H1 (cell line): ENCODE measurements around the gene NR0B1. TPM values are rescaled to one million over a fixed set of nuclear protein-coding genes. Genes with fewer than 3 reads are reported as not detected.

Experiments
- CTCF ChIA-PET: fragments of 300-600 bp; sonication (Branson Sonifier 250); formaldehyde crosslinking; loops from one replicate; lab custom pipeline; 2021; ENCODE audit not compliant: partially characterized antibody; lab: Charles Lee
- POLR2A ChIA-PET: fragments of 300-600 bp; sonication (Branson Sonifier 250); formaldehyde crosslinking; loops from one replicate; lab custom pipeline; 2021; ENCODE audit warnings: inconsistent platforms; ENCODE audit not compliant: partially characterized antibody; lab: Charles Lee
- DNase-seq, 2 experiments: peaks; one replicate each; pipeline versions ENCODE4 v3.0.0 to v3.0.0-alpha.2; 2010 to 2022; ENCODE audit warnings: low spot score in 2 of 2, low read depth in 1 of 2, mixed read lengths in 1 of 2
- FAIRE-seq: peaks from 2 replicates; lab custom pipeline; 2011; peaks lifted over from hg19 to GRCh38; lab: Jason Lieb, UNC
- H2AFZ ChIP-seq: 2 replicates; pipeline ENCODE4 v1.8.1; 2012; ENCODE audit warnings: low read length, inconsistent platforms
- H2AK5ac ChIP-seq: 2 replicates; pipeline ENCODE4 v1.6.1; 2013; ENCODE audit warnings: low read depth, low read length
- H2BK120ac ChIP-seq: replicated peaks from 2 replicates; pipeline ENCODE3; 2013; ENCODE audit warnings: low read depth, low read length, inconsistent platforms
- H2BK12ac ChIP-seq: 2 replicates; pipeline ENCODE4 v1.6.1; 2013; ENCODE audit warnings: low read depth, low read length
- H2BK15ac ChIP-seq: 2 replicates; pipeline ENCODE4 v1.6.1; 2013; ENCODE audit warnings: low read length
- H2BK20ac ChIP-seq: 2 replicates; pipeline ENCODE4 v1.6.1; 2013; ENCODE audit warnings: low read length
- H2BK5ac ChIP-seq: 2 replicates; pipeline ENCODE4 v1.6.1; 2013; ENCODE audit warnings: low read depth, low read length
- H3K14ac ChIP-seq: 2 replicates; pipeline ENCODE4 v1.6.1; 2013; ENCODE audit warnings: inconsistent platforms; ENCODE audit not compliant: insufficient read length
- H3K18ac ChIP-seq: 2 replicates; pipeline ENCODE4 v1.6.1; 2013; ENCODE audit warnings: low read length; ENCODE audit errors: extremely low read depth
- H3K23ac ChIP-seq: 2 replicates; pipeline ENCODE4 v1.6.1; 2013; ENCODE audit warnings: inconsistent platforms; ENCODE audit not compliant: insufficient read length
- H3K23me2 ChIP-seq: 2 replicates; pipeline ENCODE4 v1.6.1; 2013; ENCODE audit warnings: low read depth, low read length
- H3K27ac ChIP-seq: 2 replicates; pipeline ENCODE4 v1.6.1; 2011; ENCODE audit warnings: low read depth, low read length, inconsistent platforms
- H3K27me3 ChIP-seq, 4 experiments: replicated peaks in 1 of 4; 1 replicate in 1 of 4; 2 replicates in 3 of 4; pipeline versions ENCODE4 v1.6.1 to v1.8.1; 2011 to 2013; ENCODE audit warnings: low read length in 3 of 4, mild to moderate bottlenecking in 3 of 4, inconsistent platforms in 2 of 4, mixed read lengths in 2 of 4, moderate library complexity in 1 of 4; ENCODE audit not compliant: control insufficient read depth in 3 of 4, insufficient read depth in 3 of 4; ENCODE audit errors: extremely low read depth in 1 of 4
- H3K36me3 ChIP-seq, 4 experiments: 2 replicates each; pipeline versions ENCODE4 v1.6.1 to v1.8.1; 2011 to 2013; ENCODE audit warnings: mild to moderate bottlenecking in 4 of 4, low read length in 3 of 4, moderate library complexity in 2 of 4, control low read depth in 1 of 4, inconsistent platforms in 1 of 4; ENCODE audit not compliant: insufficient read depth in 4 of 4, control insufficient read depth in 2 of 4
- H3K4ac ChIP-seq: replicated peaks from 2 replicates; pipeline ENCODE3; 2013; ENCODE audit warnings: low read length, low read depth, mixed read lengths, inconsistent platforms; ENCODE audit not compliant: insufficient read length
- H3K4me1 ChIP-seq, 4 experiments: replicated peaks in 1 of 4; 1 replicate in 1 of 4; 2 replicates in 3 of 4; pipeline versions ENCODE4 v1.6.1 to v1.8.1; 2011 to 2013; ENCODE audit warnings: low read length in 3 of 4, inconsistent platforms in 2 of 4, mixed read lengths in 1 of 4; ENCODE audit not compliant: insufficient read depth in 4 of 4, control insufficient read depth in 3 of 4
- H3K4me2 ChIP-seq, 2 experiments: 2 replicates each; pipeline versions ENCODE4 v1.6.1 to v1.8.1; 2011 to 2013; ENCODE audit warnings: low read depth in 2 of 2, low read length in 2 of 2, control low read depth in 1 of 2, inconsistent platforms in 1 of 2, mild to moderate bottlenecking in 1 of 2; ENCODE audit not compliant: insufficient read depth in 1 of 2
- H3K4me3 ChIP-seq, 4 experiments: fragments of 200-600, 300-600 bp in 1 of 4; sonication (generic), shearing (Covaris generic), sonication (Bioruptor Twin) in 1 of 4; 2 replicates each; pipeline versions ENCODE4 v1.5.1 to v1.8.1; 2011 to 2016; ENCODE audit warnings: low read length in 4 of 4, low read depth in 3 of 4, control low read depth in 2 of 4, inconsistent platforms in 2 of 4, mild to moderate bottlenecking in 2 of 4, mixed read lengths in 1 of 4, moderate library complexity in 1 of 4; ENCODE audit not compliant: insufficient read depth in 2 of 4; ENCODE audit errors: extremely low read depth in 1 of 4
- H3K56ac ChIP-seq: replicated peaks from 2 replicates; pipeline ENCODE3; 2013; ENCODE audit warnings: low read depth, mild to moderate bottlenecking, mixed read lengths, low read length, inconsistent platforms; ENCODE audit not compliant: insufficient read length
- H3K79me1 ChIP-seq: 2 replicates; pipeline ENCODE4 v1.6.1; 2013; ENCODE audit warnings: low read depth, low read length, control low read depth
- H3K79me2 ChIP-seq, 2 experiments: 2 replicates each; pipeline versions ENCODE4 v1.6.1 to v1.8.1; 2012 to 2013; ENCODE audit warnings: low read length in 2 of 2, mild to moderate bottlenecking in 2 of 2, inconsistent platforms in 1 of 2; ENCODE audit not compliant: insufficient read depth in 2 of 2, control insufficient read depth in 1 of 2
- H3K9ac ChIP-seq, 4 experiments: replicated peaks in 1 of 4; 1 replicate in 1 of 4; 2 replicates in 3 of 4; pipeline versions ENCODE4 v1.6.1 to v1.8.1; 2011 to 2013; ENCODE audit warnings: low read depth in 3 of 4, low read length in 3 of 4, control low read depth in 2 of 4, mild to moderate bottlenecking in 2 of 4, moderate library complexity in 2 of 4, inconsistent platforms in 1 of 4; ENCODE audit errors: extremely low read depth in 1 of 4
- H3K9me3 ChIP-seq, 2 experiments: 2 replicates each; pipeline versions ENCODE4 v1.6.1 to v1.8.1; 2012 to 2013; ENCODE audit warnings: mild to moderate bottlenecking in 2 of 2, moderate library complexity in 2 of 2, control low read depth in 1 of 2, inconsistent platforms in 1 of 2, low read depth in 1 of 2, low read length in 1 of 2, mixed read lengths in 1 of 2; ENCODE audit not compliant: insufficient read depth in 2 of 2
- H4K20me1 ChIP-seq, 2 experiments: replicated peaks in 1 of 2; 2 replicates each; pipeline versions ENCODE3 to v1.8.1; 2011 to 2013; ENCODE audit warnings: inconsistent platforms in 2 of 2, low read length in 2 of 2, mild to moderate bottlenecking in 1 of 2; ENCODE audit not compliant: insufficient read depth in 2 of 2, control insufficient read depth in 1 of 2
- H4K5ac ChIP-seq: 2 replicates; pipeline ENCODE4 v1.6.1; 2013; ENCODE audit warnings: low read length, low read depth, mixed read lengths, inconsistent platforms; ENCODE audit not compliant: insufficient read length
- H4K8ac ChIP-seq: 2 replicates; pipeline ENCODE4 v1.8.0; 2013; ENCODE audit warnings: mild to moderate bottlenecking, moderate library complexity, low read length, inconsistent platforms; ENCODE audit not compliant: insufficient read depth; ENCODE audit errors: extremely low read depth
- H4K91ac ChIP-seq: replicated peaks from 2 replicates; pipeline ENCODE3; 2013; ENCODE audit warnings: low read length, mixed read lengths, inconsistent platforms; ENCODE audit not compliant: insufficient read length
- ASH2L ChIP-seq: fragments of 200-600, 300-600 bp; sonication (generic); IDR thresholded peaks from one replicate; pipeline ENCODE4 v1.7.1; 2017; ENCODE audit warnings: low read length
- CTCF ChIP-seq, 3 experiments: IDR thresholded peaks; 1 replicate in 2 of 3; 2 replicates in 1 of 3; pipeline versions ENCODE4 v1.5.1 to v1.6.1; 2011; ENCODE audit warnings: low read length in 3 of 3, mild to moderate bottlenecking in 3 of 3, inconsistent platforms in 2 of 3, low read depth in 1 of 3, moderate library complexity in 1 of 3; ENCODE audit not compliant: insufficient read depth in 1 of 3; ENCODE audit errors: control extremely low read depth in 1 of 3
- E2F6 ChIP-seq: IDR thresholded peaks from 2 replicates; pipeline ENCODE4 v1.6.1; 2012; ENCODE audit warnings: inconsistent platforms
- KDM5A ChIP-seq: fragments of 200-600 bp; IDR thresholded peaks from 2 replicates; pipeline ENCODE4 v1.7.1; 2012; ENCODE audit warnings: mild to moderate bottlenecking, low read length, inconsistent platforms, mixed read lengths
- RXRA ChIP-seq: IDR thresholded peaks from 2 replicates; pipeline ENCODE4 v1.6.1; 2011; ENCODE audit warnings: low read depth, mild to moderate bottlenecking, low read length, moderate library complexity; ENCODE audit not compliant: insufficient read depth
- SIX5 ChIP-seq: IDR thresholded peaks from 2 replicates; pipeline ENCODE4 v1.6.1; 2011; ENCODE audit warnings: mild to moderate bottlenecking, low read depth, low read length
- SP1 ChIP-seq: IDR thresholded peaks from 2 replicates; pipeline ENCODE4 v1.6.1; 2011; ENCODE audit warnings: low read depth, low read length
- SP2 ChIP-seq: IDR thresholded peaks from 2 replicates; pipeline ENCODE4 v1.6.1; 2012; ENCODE audit warnings: mild to moderate bottlenecking, low read length, inconsistent platforms
- SRF ChIP-seq: IDR thresholded peaks from 2 replicates; pipeline ENCODE4 v1.6.1; 2011; ENCODE audit warnings: mild to moderate bottlenecking, low read depth, low read length, moderate library complexity
- TAF1 ChIP-seq: IDR thresholded peaks from 2 replicates; pipeline ENCODE4 v1.6.1; 2011; ENCODE audit warnings: mild to moderate bottlenecking, low read depth, low read length
- TEAD4 ChIP-seq: IDR thresholded peaks from 2 replicates; pipeline ENCODE4 v1.6.1; 2012; ENCODE audit warnings: low read depth, low read length, inconsistent platforms, mixed read lengths
- ZNF274 ChIP-seq: IDR thresholded peaks from 2 replicates; pipeline ENCODE4 v1.7.0; 2012; ENCODE audit warnings: low read length, borderline replicate concordance; ENCODE audit errors: extremely low read depth
- WGBS, 2 experiments: shearing (Covaris generic) in 1 of 2; methylation state at CpG; one replicate each; pipeline versions ENCODE4 v1.1.6 to v1.1.7; 2013 to 2015; ENCODE audit warnings: low lambda C conversion rate in 2 of 2, mixed read lengths in 2 of 2, inconsistent platforms in 1 of 2, low coverage in 1 of 2, missing lambda C conversion rate in 1 of 2; ENCODE audit not compliant: insufficient replicate concordance in 2 of 2, insufficient coverage in 1 of 2, insufficient read length in 1 of 2; ENCODE audit errors: extremely low coverage in 1 of 2, missing lambda C conversion rate in 1 of 2; 5-methylcytosine and 5-hydroxymethylcytosine counted together
- polyA plus RNA-seq, 7 experiments: library from polyadenylated mRNA; depleted of rRNA in 3 of 7; stranded (reverse) in 5 of 7; unstranded in 2 of 7; fragments of >200 nt in 5 of 7; fragments of 200-250 nt in 2 of 7; gene quantifications; 1 replicate in 5 of 7; 2 replicates in 1 of 7; 4 replicates in 1 of 7; pipeline versions ENCODE4 v1.2.1 to v1.2.3, GENCODE V29; 2011 to 2013; ENCODE audit warnings: missing spikeins in 2 of 7, mixed read lengths in 2 of 7
- total RNA-seq: library from RNA; stranded (reverse); fragmentation: NEBNext Ultra II Directional; extraction: Animal tissue kit (Norgen Biotek cat#: 25700); gene quantifications from 2 replicates; pipeline ENCODE4 v1.2.1, GENCODE V29; 2021

NR0B1 gene
- total and polyA plus RNA-seq, 2 of the 8 experiments (the other 6 are each of a cell fraction or from before 2014, with no cell fraction given): 0.24 to 0.26 TPM

GRCh38 chrX:30327762-30328161 lies 18.6 kb upstream of the NR0B1 start:
- no peak overlapping the region for H2BK5ac ChIP-seq
- no peaks in the 10 kb centered on the region for H3K27me3 ChIP-seq
- WGBS, 2 experiments: 86% methylated on average over 4 of the region's 4 CpGs; no CpG with 5 or more reads in 1 of the 2 experiments
- TF ChIP-seq KDM5A (no peak), TEAD4 (peak; percentile 74), E2F6 (no peak), SIX5 (no peak), SP2 (no peak), TAF1 (no peak), SRF (no peak), SP1 (no peak), RXRA (no peak), CTCF (IDR thresholded peaks at IDR 0.05; ENCODE audit: control extremely low read depth in 1 of 3, insufficient read depth in 1 of 3, low read depth in 1 of 3, low read length in 3 of 3) (peak in 1 of 3 experiments; percentile 18; a peak in 1 of 4 replicates), ASH2L (no peak), ZNF274 (no peak)
- H2BK12ac ChIP-seq: no peak overlapping the region
- H3K79me1 ChIP-seq: no peaks in the 10 kb centered on the region
- H4K20me1 ChIP-seq: no peaks in the 10 kb centered on the region
- no peak overlapping the region for H2AFZ ChIP-seq
- no peak overlapping the region for H3K4ac ChIP-seq
- no peaks in the 10 kb centered on the region for H3K4me1 ChIP-seq
- CTCF ChIA-PET: interaction anchor here (1.5 kb wide), 1 partner anchor 10 kb away, joined by 5 read pairs; no protein-coding TSS in a partner anchor
- no peak for FAIRE-seq
- no peak overlapping the region for H4K8ac ChIP-seq
- H3K27ac ChIP-seq: no peak overlapping the region
- H3K14ac ChIP-seq: no peak overlapping the region
- H3K9ac ChIP-seq: no peak overlapping the region
- no peak overlapping the region for H2AK5ac ChIP-seq
- H3K18ac ChIP-seq: no peak overlapping the region
- no peak overlapping the region for H4K5ac ChIP-seq
- no peak overlapping the region for H2BK20ac ChIP-seq
- no peaks in the 10 kb centered on the region; the same call in 1 of the 2 replicates for H3K23me2 ChIP-seq
- no peak overlapping the region for H3K23ac ChIP-seq
- H3K79me2 ChIP-seq: no peaks in the 10 kb centered on the region
- H3K36me3 ChIP-seq: no peaks in the 10 kb centered on the region
- H3K9me3 ChIP-seq: no peaks in the 10 kb centered on the region
- H4K91ac ChIP-seq: no peak overlapping the region
- no peak overlapping the region for H3K4me2 ChIP-seq
- POLR2A ChIA-PET: no interaction called here
- no peak for DNase-seq
- H3K56ac ChIP-seq: no peak overlapping the region
- H2BK120ac ChIP-seq: no peak overlapping the region
- H3K4me3 ChIP-seq: no peak overlapping the region
- no peak overlapping the region for H2BK15ac ChIP-seq
